ENCODE results near the gene CELA3B.

Gene CELA3B

DNA sequence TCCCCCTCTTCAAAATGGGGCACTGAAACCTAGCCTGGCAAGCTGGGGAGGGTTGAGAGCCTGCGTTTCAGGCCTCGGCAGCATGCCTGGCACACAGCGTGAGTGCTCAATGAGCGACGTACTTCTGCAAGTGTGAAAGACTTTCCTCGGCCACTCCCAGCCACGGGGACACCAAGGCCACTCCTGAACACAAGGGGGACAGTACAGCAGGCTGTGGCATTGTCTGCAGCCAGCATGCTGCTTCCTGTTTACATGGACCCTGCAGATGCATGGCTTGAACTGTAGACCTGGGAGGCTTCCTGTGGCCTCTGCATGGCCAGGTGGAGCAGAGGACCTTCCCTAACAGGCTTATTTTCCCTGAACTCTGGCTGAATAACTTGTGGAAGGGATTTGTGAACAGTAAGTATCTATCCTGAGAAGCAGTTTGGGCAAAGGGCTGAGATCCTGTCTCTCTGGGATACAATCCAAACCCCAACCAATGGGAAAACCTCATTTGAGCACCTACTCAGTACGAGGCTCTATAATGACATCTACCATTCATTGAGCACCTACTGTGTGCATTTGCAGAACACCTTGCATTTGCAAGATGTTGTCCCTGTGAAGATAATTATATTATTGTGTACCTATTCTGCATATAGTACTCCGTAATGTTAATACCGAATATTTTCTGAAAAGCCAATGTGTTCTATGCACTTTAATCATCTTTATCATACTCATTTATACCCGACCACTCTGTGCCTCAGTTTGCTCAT is 29.8 kb upstream of the CELA3B start:
- Histone ChIP-seq H3K27me3 (ENCODE audit: control insufficient read depth, low read length) (peaks cover 5% of the 10 kb centered on the region; the same call in 1 of the 2 replicates), H3K4me2 (ENCODE audit: low read length) (no peak overlapping the region), H3K9me2 (replicated peaks; ENCODE audit: control insufficient read depth, low read length) (no peaks in the 10 kb centered on the region), H3K27ac (ENCODE audit: low read depth, low read length) (no peak overlapping the region), H3K36me3 (ENCODE audit: control insufficient read depth, low read length) (no peaks in the 10 kb centered on the region), H3K9me3 (ENCODE audit: control insufficient read depth, insufficient read depth, low read length) (no peaks in the 10 kb centered on the region), H3K79me2 (ENCODE audit: control insufficient read depth, low read length) (no peaks in the 10 kb centered on the region), H3K4me1 (ENCODE audit: control insufficient read depth, low read length) (no peaks in the 10 kb centered on the region), H4K20me1 (ENCODE audit: control insufficient read depth, insufficient read depth, low read depth, low read length) (no peaks in the 10 kb centered on the region), H3F3A (ENCODE audit: control insufficient read depth, insufficient read depth) (no peaks in the 10 kb centered on the region), H3K4me3 (ENCODE audit: low read length) (no peak overlapping the region)
- no peak for TF ChIP-seq EZH2phosphoT487 (IDR thresholded peaks at IDR 0.05; ENCODE audit: borderline replicate concordance, low read length)
- TF ChIP-seq, protein P1, sequence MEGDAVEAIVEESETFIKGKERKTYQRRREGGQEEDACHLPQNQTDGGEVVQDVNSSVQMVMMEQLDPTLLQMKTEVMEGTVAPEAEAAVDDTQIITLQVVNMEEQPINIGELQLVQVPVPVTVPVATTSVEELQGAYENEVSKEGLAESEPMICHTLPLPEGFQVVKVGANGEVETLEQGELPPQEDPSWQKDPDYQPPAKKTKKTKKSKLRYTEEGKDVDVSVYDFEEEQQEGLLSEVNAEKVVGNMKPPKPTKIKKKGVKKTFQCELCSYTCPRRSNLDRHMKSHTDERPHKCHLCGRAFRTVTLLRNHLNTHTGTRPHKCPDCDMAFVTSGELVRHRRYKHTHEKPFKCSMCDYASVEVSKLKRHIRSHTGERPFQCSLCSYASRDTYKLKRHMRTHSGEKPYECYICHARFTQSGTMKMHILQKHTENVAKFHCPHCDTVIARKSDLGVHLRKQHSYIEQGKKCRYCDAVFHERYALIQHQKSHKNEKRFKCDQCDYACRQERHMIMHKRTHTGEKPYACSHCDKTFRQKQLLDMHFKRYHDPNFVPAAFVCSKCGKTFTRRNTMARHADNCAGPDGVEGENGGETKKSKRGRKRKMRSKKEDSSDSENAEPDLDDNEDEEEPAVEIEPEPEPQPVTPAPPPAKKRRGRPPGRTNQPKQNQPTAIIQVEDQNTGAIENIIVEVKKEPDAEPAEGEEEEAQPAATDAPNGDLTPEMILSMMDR (IDR thresholded peaks at IDR 0.05; ENCODE audit: low read depth, low read length, poor library complexity, severe bottlenecking) = no peak

DNA sequence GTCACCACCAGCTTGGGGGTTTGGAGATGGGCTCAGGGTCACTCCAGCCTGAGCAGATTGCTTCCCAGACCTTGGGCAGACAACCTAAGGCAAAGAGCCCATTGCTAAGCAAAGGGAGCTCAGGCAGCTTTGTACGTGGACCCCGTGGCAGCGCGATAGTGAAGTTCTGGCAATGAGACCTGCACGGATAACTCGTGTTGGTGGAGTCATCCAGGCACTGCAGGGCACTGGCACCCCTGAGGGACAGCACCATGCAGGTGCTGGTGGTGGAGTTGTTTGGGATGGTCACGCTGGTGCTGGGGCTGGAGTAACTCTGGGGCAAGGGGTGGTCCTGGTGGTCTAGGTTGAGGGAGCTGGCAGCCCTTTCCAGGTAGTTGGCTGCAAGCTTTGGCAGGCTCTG is 26.1 kb upstream of the CELA3B start:
- H4K20me1 ChIP-seq (ENCODE audit: control insufficient read depth, insufficient read depth, low read depth, low read length) = no peaks in the 10 kb centered on the region

DNA sequence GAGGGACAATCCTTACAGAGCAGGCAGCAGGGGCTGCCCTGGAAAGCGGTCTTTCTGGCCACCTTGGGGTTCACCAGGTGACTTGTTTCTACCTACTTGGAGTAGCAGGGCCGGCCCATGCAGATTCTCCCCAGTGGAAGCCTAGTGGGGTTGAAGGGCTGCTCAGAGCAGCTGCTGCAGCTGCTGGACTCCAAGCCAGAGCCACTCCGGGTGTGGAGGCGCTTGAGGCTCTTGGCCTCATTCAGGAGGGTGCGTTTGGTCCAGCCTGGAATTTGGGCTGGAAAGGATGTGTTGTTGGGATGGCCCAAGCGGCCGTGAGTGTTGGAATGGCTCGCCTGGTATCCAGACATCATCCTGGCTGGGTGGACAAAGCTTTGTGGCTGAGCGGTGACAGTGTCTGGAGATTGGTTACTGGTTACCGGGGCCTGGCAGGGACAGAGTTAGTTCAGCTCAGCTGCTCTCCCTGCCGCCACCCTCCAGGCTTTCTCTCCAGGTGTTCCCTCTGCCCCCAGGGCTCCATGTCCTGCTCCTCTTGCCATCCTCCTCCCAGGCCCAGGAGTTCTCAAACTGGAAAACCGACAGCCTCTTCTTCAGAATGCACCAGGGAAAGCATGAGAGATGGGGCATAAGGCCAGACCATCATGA is 25.5 kb upstream of the CELA3B start:
- Histone ChIP-seq H3K4me2 (ENCODE audit: low read length) (no peak overlapping the region), H3K9me3 (ENCODE audit: control insufficient read depth, insufficient read depth, low read length) (no peaks in the 10 kb centered on the region), H3K79me2 (ENCODE audit: control insufficient read depth, low read length) (no peaks in the 10 kb centered on the region), H3F3A (ENCODE audit: control insufficient read depth, insufficient read depth) (no peaks in the 10 kb centered on the region), H3K27ac (ENCODE audit: low read depth, low read length) (no peak overlapping the region), H4K20me1 (ENCODE audit: control insufficient read depth, insufficient read depth, low read depth, low read length) (no peaks in the 10 kb centered on the region), H3K4me3 (ENCODE audit: low read length) (no peak overlapping the region), H3K4me1 (ENCODE audit: control insufficient read depth, low read length) (no peaks in the 10 kb centered on the region), H3K36me3 (ENCODE audit: control insufficient read depth, low read length) (no peaks in the 10 kb centered on the region), H3K27me3 (ENCODE audit: control insufficient read depth, low read length) (no peaks in the 10 kb centered on the region), H3K9me2 (replicated peaks; ENCODE audit: control insufficient read depth, low read length) (no peaks in the 10 kb centered on the region)
- TF ChIP-seq, protein P1 (IDR thresholded peaks at IDR 0.05; ENCODE audit: low read depth, low read length, poor library complexity, severe bottlenecking) = no peak
- TF ChIP-seq EZH2phosphoT487 (IDR thresholded peaks at IDR 0.05; ENCODE audit: borderline replicate concordance, low read length) = no peak

More for the DNA sequence above, 26.1 kb upstream of the CELA3B start:
- H3K9me2 ChIP-seq (replicated peaks; ENCODE audit: control insufficient read depth, low read length) = no peaks in the 10 kb centered on the region
- TF ChIP-seq EZH2phosphoT487 (IDR thresholded peaks at IDR 0.05; ENCODE audit: borderline replicate concordance, low read length) = no peak
- TF ChIP-seq, protein P1 (IDR thresholded peaks at IDR 0.05; ENCODE audit: low read depth, low read length, poor library complexity, severe bottlenecking) = no peak
- no peak overlapping the region for H3K27ac ChIP-seq (ENCODE audit: low read depth, low read length)
- no peaks in the 10 kb centered on the region for H3K27me3 ChIP-seq (ENCODE audit: control insufficient read depth, low read length)
- no peaks in the 10 kb centered on the region for H3K79me2 ChIP-seq (ENCODE audit: control insufficient read depth, low read length)
- no peak overlapping the region for H3K4me2 ChIP-seq (ENCODE audit: low read length)
- no peak overlapping the region for H3K4me3 ChIP-seq (ENCODE audit: low read length)
- H3K9me3 ChIP-seq (ENCODE audit: control insufficient read depth, insufficient read depth, low read length) = no peaks in the 10 kb centered on the region
- no peaks in the 10 kb centered on the region for H3F3A ChIP-seq (ENCODE audit: control insufficient read depth, insufficient read depth)
- H3K36me3 ChIP-seq (ENCODE audit: control insufficient read depth, low read length) = no peaks in the 10 kb centered on the region
- no peaks in the 10 kb centered on the region for H3K4me1 ChIP-seq (ENCODE audit: control insufficient read depth, low read length)
